Measurements from ENCODE around the gene TMEM184C.

TMEM184C gene

DNA sequence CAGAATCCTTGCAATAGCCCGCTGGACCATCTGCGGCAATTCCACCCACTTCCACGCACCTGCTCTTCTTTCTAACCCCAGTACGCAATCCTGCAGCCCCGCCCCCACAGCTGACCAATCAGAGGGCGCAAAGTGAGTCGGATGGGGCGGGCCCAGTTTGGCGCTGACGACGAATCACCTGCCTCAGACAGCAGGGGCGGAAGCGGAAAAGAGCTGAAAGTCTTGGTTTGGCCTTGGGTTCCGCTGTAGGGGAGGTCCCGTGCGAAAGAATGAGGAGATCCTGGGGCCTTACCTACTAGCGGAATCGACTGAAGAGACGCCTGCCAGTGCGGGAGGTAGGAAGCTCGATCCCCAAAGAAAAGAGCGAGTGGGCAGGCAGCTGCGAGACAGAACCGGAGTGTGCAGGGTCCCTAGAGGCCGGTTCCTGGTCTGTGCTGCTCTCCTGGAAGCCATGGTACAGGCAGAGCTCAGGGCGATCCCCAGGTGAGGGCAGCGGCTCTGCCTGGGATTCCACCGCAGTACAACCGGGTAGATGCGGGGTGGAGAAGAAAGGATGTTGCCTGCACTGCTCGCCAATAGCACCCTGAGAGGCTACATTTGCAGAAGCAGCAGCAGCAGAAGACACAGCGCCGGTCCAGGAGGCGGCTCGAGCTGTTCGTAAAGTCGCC lies at the start of gene TMEM184C:
TMEM184C (plus strand) TSS at position 225 of the 668 bp plus-strand sequence. CDS start 560 bp downstream, outside the sequence.
- peak; percentile 97 for DNase-seq
- H3K4me3 ChIP-seq (ENCODE audit: low read depth, low read length): peak within 1 kb of the TSS; percentile 89
- in situ Hi-C loops (cut with HindIII; ENCODE audit: low pct_ligation_motif_present, low sequenced_read_pairs): no loop called here
- H3K27me3 ChIP-seq (replicated peaks): no peaks in the 10 kb centered on the region
- peak within 1 kb of the TSS; percentile 52 for H3K27ac ChIP-seq
- H3K36me3 ChIP-seq (replicated peaks): no peaks in the 10 kb centered on the region
- TF ChIP-seq, protein P1, sequence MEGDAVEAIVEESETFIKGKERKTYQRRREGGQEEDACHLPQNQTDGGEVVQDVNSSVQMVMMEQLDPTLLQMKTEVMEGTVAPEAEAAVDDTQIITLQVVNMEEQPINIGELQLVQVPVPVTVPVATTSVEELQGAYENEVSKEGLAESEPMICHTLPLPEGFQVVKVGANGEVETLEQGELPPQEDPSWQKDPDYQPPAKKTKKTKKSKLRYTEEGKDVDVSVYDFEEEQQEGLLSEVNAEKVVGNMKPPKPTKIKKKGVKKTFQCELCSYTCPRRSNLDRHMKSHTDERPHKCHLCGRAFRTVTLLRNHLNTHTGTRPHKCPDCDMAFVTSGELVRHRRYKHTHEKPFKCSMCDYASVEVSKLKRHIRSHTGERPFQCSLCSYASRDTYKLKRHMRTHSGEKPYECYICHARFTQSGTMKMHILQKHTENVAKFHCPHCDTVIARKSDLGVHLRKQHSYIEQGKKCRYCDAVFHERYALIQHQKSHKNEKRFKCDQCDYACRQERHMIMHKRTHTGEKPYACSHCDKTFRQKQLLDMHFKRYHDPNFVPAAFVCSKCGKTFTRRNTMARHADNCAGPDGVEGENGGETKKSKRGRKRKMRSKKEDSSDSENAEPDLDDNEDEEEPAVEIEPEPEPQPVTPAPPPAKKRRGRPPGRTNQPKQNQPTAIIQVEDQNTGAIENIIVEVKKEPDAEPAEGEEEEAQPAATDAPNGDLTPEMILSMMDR (IDR thresholded peaks at IDR 0.05; ENCODE audit: low read depth, low read length, missing control alignments): peak; percentile 33

DNA sequence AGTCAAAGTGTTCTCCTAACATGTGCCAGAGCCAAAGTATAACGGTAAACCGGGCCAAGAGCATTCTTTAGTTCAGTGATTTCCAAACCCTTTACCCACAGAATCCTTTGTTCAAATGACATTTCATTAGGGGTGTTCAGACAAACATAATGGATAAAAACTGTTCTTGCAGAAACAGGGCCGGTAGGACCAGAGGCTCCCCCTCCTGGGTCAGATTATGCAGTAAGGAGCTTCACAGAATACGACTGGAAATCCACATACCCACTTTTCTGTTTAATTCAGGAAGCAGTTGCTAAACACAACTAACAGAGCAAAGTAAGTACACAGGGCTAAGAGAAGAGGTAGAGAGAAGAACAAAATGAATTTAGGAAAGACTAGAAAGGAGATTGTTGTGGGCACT lies 46.6 kb upstream of the TMEM184C start:
- TF ChIP-seq, protein P1 (IDR thresholded peaks at IDR 0.05; ENCODE audit: low read depth, low read length, missing control alignments): peak; percentile 54
- Histone ChIP-seq H3K36me3 (replicated peaks) (no peaks in the 10 kb centered on the region), H3K27ac (no peak overlapping the region), H3K27me3 (replicated peaks) (no peaks in the 10 kb centered on the region), H3K4me3 (ENCODE audit: low read depth, low read length) (no peak overlapping the region)
- DNase-seq: no peak
- in situ Hi-C loops (cut with HindIII; ENCODE audit: low pct_ligation_motif_present, low sequenced_read_pairs): no loop called here

DNA sequence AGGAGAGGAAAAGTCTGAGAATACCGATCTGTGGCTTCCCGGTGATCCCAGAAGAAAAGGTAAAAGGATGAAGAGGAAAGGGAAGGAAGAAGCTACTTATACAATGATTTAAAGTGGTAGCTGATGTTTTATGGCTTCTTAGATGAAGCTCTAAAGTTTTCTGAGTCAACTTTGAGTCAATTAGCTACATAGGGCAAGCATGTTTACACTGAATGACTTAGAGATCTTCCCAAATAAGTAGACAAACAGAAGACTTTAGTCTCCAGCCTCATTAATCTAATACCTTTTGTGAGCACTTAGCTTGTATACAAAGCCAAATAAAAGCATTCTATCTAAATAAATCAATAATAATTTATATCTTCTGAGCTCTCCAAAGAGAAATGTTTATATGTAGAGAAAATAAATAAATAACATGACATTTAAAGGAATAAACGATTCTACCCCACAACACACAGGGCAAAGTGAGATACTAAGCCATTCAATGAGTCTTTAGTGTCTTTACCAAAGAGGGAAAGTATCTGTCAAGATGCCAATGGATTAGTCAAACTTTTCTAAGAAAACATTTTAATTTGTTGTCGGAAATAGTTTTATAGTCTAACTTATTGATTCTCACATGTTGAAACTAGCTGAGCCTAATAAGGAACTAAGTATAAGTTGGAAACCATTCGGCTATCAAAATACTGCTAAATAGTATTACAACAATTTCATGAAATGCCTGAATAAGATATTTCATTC lies 46.0 kb upstream of the TMEM184C start:
- no peak overlapping the region for H3K27ac ChIP-seq
- no peaks in the 10 kb centered on the region for H3K36me3 ChIP-seq (replicated peaks)
- H3K4me3 ChIP-seq (ENCODE audit: low read depth, low read length): no peak overlapping the region
- DNase-seq: no peak
- TF ChIP-seq, protein P1 (IDR thresholded peaks at IDR 0.05; ENCODE audit: low read depth, low read length, missing control alignments): no peak
- no peaks in the 10 kb centered on the region for H3K27me3 ChIP-seq (replicated peaks)
- in situ Hi-C loops (cut with HindIII; ENCODE audit: low pct_ligation_motif_present, low sequenced_read_pairs): no loop called here

DNA sequence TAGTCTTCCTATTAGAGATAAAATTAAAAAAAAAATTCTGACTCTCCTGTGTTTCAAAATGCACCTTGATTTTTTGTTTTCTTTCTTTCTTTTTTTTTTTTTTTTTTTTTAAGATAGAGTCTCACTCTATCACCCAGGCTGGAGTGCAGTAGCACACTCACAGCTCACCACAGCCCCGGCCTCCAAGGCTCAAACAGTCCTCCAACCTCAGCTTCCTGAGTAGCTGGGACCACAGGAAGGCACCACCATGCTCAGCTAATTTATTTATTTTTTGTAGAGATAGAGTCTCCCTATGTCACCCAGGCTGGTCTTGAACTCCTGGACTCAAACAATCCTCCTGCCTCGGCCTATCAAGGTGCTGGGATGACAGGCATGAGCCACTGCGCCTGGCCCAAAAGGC lies 41.1 kb upstream of the TMEM184C start:
- Histone ChIP-seq H3K4me3 (ENCODE audit: low read depth, low read length) (no peak overlapping the region), H3K27ac (no peak overlapping the region), H3K36me3 (replicated peaks) (no peaks in the 10 kb centered on the region), H3K27me3 (replicated peaks) (no peaks in the 10 kb centered on the region)
- TF ChIP-seq, protein P1 (IDR thresholded peaks at IDR 0.05; ENCODE audit: low read depth, low read length, missing control alignments): no peak
- no peak for DNase-seq
- in situ Hi-C loops (cut with HindIII; ENCODE audit: low pct_ligation_motif_present, low sequenced_read_pairs): loop anchor here (25.0 kb wide), 1 partner anchor 464 kb away; no protein-coding TSS in a partner anchor

DNA sequence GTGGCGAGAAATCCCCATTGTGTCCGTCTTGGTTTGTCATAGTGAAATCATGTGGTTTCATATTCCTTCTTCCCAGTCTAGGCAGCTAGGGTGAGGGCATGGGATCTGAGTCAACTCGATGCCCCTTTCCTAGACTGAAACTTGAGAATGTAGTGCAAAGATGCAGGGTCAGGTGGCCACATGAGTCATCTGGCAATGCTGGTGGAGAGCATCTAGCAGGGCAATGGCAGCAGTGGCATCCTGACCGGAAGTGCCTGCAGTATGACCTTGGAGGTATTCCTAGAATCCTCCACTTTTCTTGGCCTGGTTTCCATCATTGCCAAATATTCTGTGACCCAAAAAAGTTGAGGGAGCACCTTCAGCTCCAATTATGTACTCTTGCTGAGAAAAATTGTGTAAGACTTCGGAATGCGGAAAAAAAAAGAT lies 39.1 kb upstream of the TMEM184C start:
- peak; percentile 89 for DNase-seq
- TF ChIP-seq, protein P1 (IDR thresholded peaks at IDR 0.05; ENCODE audit: low read depth, low read length, missing control alignments): no peak
- H3K4me3 ChIP-seq (ENCODE audit: low read depth, low read length): no peak overlapping the region
- H3K27ac ChIP-seq: peak overlapping the region; percentile 64
- in situ Hi-C loops (cut with HindIII; ENCODE audit: low pct_ligation_motif_present, low sequenced_read_pairs): loop anchor here (25.0 kb wide), 1 partner anchor 466 kb away; no protein-coding TSS in a partner anchor
- H3K27me3 ChIP-seq (replicated peaks): no peaks in the 10 kb centered on the region
- no peaks in the 10 kb centered on the region for H3K36me3 ChIP-seq (replicated peaks)
